SH-SY5Y (cell line): ENCODE results near the gene SEMA4A.

Source experiments
- GATA2 ChIP-seq: IDR thresholded peaks from 2 replicates; pipeline ENCODE4 v1.6.1; 2011; ENCODE audit warnings: mild to moderate bottlenecking, low read depth, low read length
- GATA3 ChIP-seq: IDR thresholded peaks from 2 replicates; pipeline ENCODE4 v1.6.1; 2011; ENCODE audit warnings: low read depth, mild to moderate bottlenecking, low read length, moderate library complexity

The SEMA4A gene

GRCh38 chr1:156191292-156191964 lies 38.0 kb downstream of the SEMA4A start:
- no peak for TF ChIP-seq GATA2
- TF ChIP-seq GATA3: no peak

- no peak for TF ChIP-seq GATA3
- no peak for TF ChIP-seq GATA2
These were observed 39.8 kb downstream of the SEMA4A start for GRCh38 chr1:156193208-156193487.

DNA sequence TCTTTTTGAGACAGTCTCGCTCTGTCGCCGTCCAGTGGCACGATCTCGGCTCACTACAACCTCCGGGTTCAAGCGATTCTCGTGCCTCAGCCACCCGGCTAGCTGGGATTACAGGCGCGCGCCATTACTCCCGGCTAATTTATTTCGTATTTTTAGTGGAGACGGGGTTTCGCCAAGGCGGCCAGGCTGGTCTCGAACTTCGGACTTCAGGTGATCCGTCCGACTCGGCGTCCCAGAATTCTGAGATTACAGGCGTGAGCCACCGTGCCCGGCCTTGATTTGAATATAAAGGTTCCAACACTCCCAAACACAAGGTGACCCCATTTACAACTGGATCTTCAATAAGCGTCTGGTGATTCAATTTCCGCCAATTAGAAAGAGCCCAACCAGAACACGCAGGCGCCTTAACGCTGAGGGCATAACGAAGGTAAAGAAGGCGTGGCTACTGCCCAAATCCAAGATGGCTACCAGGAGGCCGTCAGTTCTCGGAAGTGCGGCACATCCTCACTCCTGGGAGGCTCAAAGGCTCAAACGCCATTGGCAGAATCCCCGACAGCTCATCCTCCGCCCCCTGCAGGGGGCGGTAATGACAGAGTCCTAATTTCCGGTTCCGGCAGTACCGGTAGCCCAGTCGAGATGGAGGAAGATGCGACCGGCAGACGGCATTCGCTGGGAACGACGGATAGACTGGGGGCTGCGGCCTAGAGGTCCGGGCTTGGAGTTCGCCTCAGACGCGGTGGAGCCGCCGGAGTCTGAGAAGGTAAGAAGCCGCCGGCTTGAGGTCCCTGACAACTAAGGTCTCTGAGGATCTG lies 40.3 kb downstream of the SEMA4A start, which contains the start of gene SLC25A44:
Gene SLC25A44 (plus strand): TSS at position 617 of the 812 bp plus-strand sequence. CDS start 5,744 bp downstream, outside the sequence.
- TF ChIP-seq GATA2 (peak; percentile 36; the same call in 1 of the 2 replicates), GATA3 (no peak)

DNA sequence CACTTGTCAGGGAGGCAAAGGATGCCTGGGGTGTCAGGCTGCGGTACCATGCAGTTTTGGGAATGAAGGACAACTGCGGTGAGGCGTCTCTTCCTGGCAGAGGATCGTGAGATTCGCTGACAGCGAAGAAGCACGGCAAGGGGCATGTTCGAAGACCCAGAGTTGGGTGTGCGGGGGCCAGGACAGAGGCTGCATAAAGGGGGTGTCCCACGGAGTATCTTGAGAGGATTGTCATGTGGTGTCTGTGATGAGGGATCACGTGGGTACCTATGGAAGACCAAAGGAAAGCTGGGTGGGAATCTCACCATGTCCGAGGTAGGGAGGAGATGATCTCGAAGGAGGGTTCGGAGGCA lies 40.9 kb downstream of the SEMA4A start:
- TF ChIP-seq GATA3 (no peak), GATA2 (no peak)

DNA sequence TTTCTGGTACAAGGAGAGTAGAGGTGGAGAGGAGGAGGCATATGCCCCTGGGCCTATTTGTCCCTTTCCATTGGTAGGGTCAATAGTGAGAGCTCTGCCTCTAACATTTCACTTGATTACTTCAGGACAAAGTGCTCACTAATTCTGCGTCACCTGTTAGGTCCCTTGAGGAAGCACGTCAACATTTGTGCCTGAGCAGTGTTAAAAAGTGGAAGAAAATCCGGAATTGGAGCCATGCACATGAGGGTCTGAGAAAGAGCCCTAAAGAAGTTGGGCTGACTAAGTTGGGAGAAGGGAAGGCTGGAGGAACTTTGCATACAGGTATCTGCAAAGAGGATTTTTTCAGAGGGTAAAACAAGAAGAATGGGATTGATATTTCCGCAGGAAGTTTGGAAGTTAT lies 42.5 kb downstream of the SEMA4A start:
- no peak for TF ChIP-seq GATA3
- TF ChIP-seq GATA2: no peak

DNA sequence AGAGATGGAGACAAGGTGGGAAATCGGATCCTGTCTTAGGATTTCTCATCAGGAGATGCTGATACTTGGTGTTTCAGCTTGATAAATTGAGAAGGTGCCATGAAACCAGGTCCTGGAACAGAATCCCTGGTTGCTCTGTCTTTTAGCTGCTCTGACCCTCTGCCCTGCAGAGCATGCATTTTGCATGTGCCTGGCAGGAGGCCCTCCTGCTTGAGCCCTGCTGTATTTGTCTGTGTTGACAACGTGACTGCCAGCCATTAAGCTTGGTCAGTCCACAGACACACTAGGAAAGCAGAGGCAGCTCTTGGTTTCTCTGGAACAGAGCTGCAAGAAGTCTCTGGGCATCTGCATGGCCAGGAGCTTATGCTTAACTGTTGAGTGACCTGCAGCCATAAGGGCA lies 43.1 kb downstream of the SEMA4A start:
- no peak for TF ChIP-seq GATA2
- no peak for TF ChIP-seq GATA3

- TF ChIP-seq GATA3 (no peak), GATA2 (no peak)
These were observed 45.5 kb downstream of the SEMA4A start for GRCh38 chr1:156198831-156199349.

GRCh38 chr1:156200044-156200443 lies 46.7 kb downstream of the SEMA4A start:
- TF ChIP-seq GATA3: no peak
- TF ChIP-seq GATA2: no peak

- TF ChIP-seq GATA3 (no peak), GATA2 (no peak)
These were observed 49.9 kb downstream of the SEMA4A start for GRCh38 chr1:156203331-156203730.

GRCh38 chr1:156204686-156205085 lies 51.3 kb downstream of the SEMA4A start:
- TF ChIP-seq GATA3: no peak
- no peak for TF ChIP-seq GATA2

GRCh38 chr1:156211243-156211642 lies 57.9 kb downstream of the SEMA4A start:
- TF ChIP-seq GATA3 (no peak), GATA2 (no peak)

GRCh38 chr1:156212130-156212529 lies 58.7 kb downstream of the SEMA4A start:
- TF ChIP-seq GATA3 (no peak), GATA2 (no peak)

GRCh38 chr1:156212833-156213643 lies 59.7 kb downstream of the SEMA4A start, which contains the start of gene PMF1:
TSS of gene PMF1 (plus strand) at chr1:156213007. CDS start at chr1:156213016, 9 bp downstream.
- no peak for TF ChIP-seq GATA3
- no peak; the same call in 1 of the 2 replicates for TF ChIP-seq GATA2

DNA sequence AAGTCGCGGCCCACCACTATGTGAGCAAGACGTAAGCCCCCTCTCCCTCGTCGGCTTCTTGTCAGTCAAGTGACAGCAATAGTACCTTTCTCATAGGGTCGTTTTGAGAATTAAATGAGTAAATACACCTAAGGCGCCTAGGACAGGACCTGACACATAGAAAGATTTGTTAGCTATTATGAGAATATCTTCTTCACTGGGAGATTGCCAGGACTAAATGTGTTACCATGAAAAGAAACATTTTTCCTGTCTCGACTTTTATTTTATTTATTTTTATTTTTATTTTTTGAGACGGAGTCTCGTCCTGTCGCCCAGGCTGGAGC lies 60.2 kb downstream of the SEMA4A start:
- TF ChIP-seq GATA3 (no peak), GATA2 (no peak)
